K562 (cell line): Measurements from ENCODE around the gene ZFAND6. TPM values are rescaled to one million over a fixed set of nuclear protein-coding genes. Genes with fewer than 3 reads are reported as not detected.

Source experiments
- ARID3B ChIP-seq: fragments of 250-450 bp; sonication (Bioruptor Pico); IDR thresholded peaks from 2 replicates; pipeline ENCODE4 v1.4.0; 2020; ENCODE audit warnings: borderline replicate concordance
- ARNT ChIP-seq, 2 experiments: fragments of 450-650 bp; IDR thresholded peaks; 2 replicates each; pipeline ENCODE4 v1.6.1; 2016; ENCODE audit warnings: mild to moderate bottlenecking in 1 of 2
- ATF1 ChIP-seq, 2 experiments: fragments of 450-650 bp in 1 of 2; IDR thresholded peaks; 2 replicates each; pipeline ENCODE4 v1.6.1; 2016; ENCODE audit warnings: missing compliant biosample characterization in 1 of 2, missing genetic modification characterization in 1 of 2
- CBFA2T2 ChIP-seq: fragments of 450-650 bp; conservative IDR thresholded peaks from 2 replicates; pipeline ENCODE4 v1.6.1; 2017; ENCODE audit warnings: mild to moderate bottlenecking
- HDAC2 ChIP-seq: fragments of 450-650 bp; IDR thresholded peaks from 2 replicates; pipeline ENCODE4 v1.6.1; 2016; ENCODE audit warnings: mild to moderate bottlenecking
- KHSRP ChIP-seq: fragments of 450-650 bp; IDR thresholded peaks from 2 replicates; pipeline ENCODE4 v1.6.1; 2017
- KLF1 ChIP-seq: fragments of 450-650 bp; IDR thresholded peaks from 2 replicates; pipeline ENCODE4 v1.6.1; 2016; ENCODE audit warnings: missing genetic modification characterization, missing compliant biosample characterization
- NFYB ChIP-seq: IDR thresholded peaks from 2 replicates; pipeline ENCODE4 v1.6.1; 2011; ENCODE audit warnings: mild to moderate bottlenecking, moderate library complexity; ENCODE audit not compliant: insufficient read length; ENCODE audit errors: extremely low read depth
- PATZ1 ChIP-seq: fragments of 250-450 bp; sonication (Bioruptor Pico); IDR thresholded peaks from 2 replicates; pipeline ENCODE4 v1.5.0; 2020; ENCODE audit warnings: mild to moderate bottlenecking, borderline replicate concordance
- PCBP2 ChIP-seq: fragments of 200-400 bp; formaldehyde crosslinking; IDR thresholded peaks from 2 replicates; pipeline ENCODE4 v1.6.1; 2018; ENCODE audit warnings: low read length, low read depth, mild to moderate bottlenecking, moderate library complexity; ENCODE audit not compliant: poor library complexity, severe bottlenecking
- PKNOX1 ChIP-seq: fragments of 450-650 bp; IDR thresholded peaks from 2 replicates; pipeline ENCODE4 v1.6.1; 2016
- PRPF4 ChIP-seq: fragments of 200-400 bp; formaldehyde crosslinking; IDR thresholded peaks from one replicate; pipeline ENCODE4 v1.6.1; 2017; ENCODE audit warnings: low read length, low read depth, mild to moderate bottlenecking; ENCODE audit not compliant: insufficient read depth, poor library complexity, severe bottlenecking
- RBM22 ChIP-seq: fragments of 200-400 bp; formaldehyde crosslinking; IDR thresholded peaks from 2 replicates; pipeline ENCODE4 v1.6.1; 2018; ENCODE audit warnings: low read length, low read depth; ENCODE audit not compliant: poor library complexity, severe bottlenecking
- SFPQ ChIP-seq: fragments of 200-400 bp; formaldehyde crosslinking; IDR thresholded peaks from 2 replicates; pipeline ENCODE4 v1.6.1; 2017; ENCODE audit warnings: mild to moderate bottlenecking, low read depth, low read length, moderate library complexity
- TAF1 ChIP-seq: IDR thresholded peaks from 2 replicates; pipeline ENCODE4 v1.6.1; 2011; ENCODE audit warnings: mild to moderate bottlenecking, low read length, moderate library complexity; ENCODE audit not compliant: insufficient read depth, control insufficient read depth, severe bottlenecking; ENCODE audit errors: extremely low read depth
- TARDBP ChIP-seq: fragments of 450-650 bp; IDR thresholded peaks from 2 replicates; pipeline ENCODE4 v1.6.1; 2016
- ZBTB8A ChIP-seq: fragments of 450-650 bp; IDR thresholded peaks from 2 replicates; pipeline ENCODE4 v1.6.1; 2018; ENCODE audit warnings: mild to moderate bottlenecking, moderate library complexity; ENCODE audit not compliant: partially characterized antibody
- ZC3H4 ChIP-seq: sonication (generic); formaldehyde crosslinking; IDR thresholded peaks from 2 replicates; pipeline ENCODE4 v1.9.0; 2021; ENCODE audit warnings: missing genetic modification reagents, borderline replicate concordance
- ZNF165 ChIP-seq: fragments of 250-450 bp; sonication (Bioruptor Pico); IDR thresholded peaks from 2 replicates; pipeline ENCODE4 v1.4.0; 2020; ENCODE audit warnings: borderline replicate concordance
- ZNF3 ChIP-seq: fragments of 250-450 bp; sonication (Bioruptor Pico); IDR thresholded peaks from 2 replicates; pipeline ENCODE4 v1.5.0; 2021; ENCODE audit warnings: mild to moderate bottlenecking, moderate library complexity
- ZNF696 ChIP-seq: fragments of 250-450 bp; sonication (Bioruptor Pico); conservative IDR thresholded peaks from 2 replicates; pipeline ENCODE4 v1.4.0; 2020; ENCODE audit warnings: mild to moderate bottlenecking, moderate library complexity
- polyA plus RNA-seq, 8 experiments: library from polyadenylated mRNA; depleted of rRNA in 4 of 8; stranded (reverse) in 5 of 8; unstranded in 3 of 8; fragments of >200 nt; fragmentation: Nextera tagmentation in 2 of 8; fragmentation: Illumina TruSeq in 1 of 8; extraction: Ambion mirVana in 2 of 8; extraction: Trizol in 1 of 8; gene quantifications; 2 replicates each; pipeline versions ENCODE4 v1.2.1 to v1.2.3, GENCODE V29; 2011 to 2014; ENCODE audit warnings: inconsistent platforms in 1 of 8, missing spikeins in 1 of 8
- total RNA-seq, 7 experiments: library from RNA; depleted of rRNA in 6 of 7; stranded (reverse); fragments of >200 nt in 6 of 7; fragmentation: Illumina TruSeq in 2 of 7; extraction: Trizol in 2 of 7; gene quantifications; 2 replicates each; pipeline versions ENCODE4 v1.2.1 to v1.2.3, GENCODE V29; 2011 to 2021; ENCODE audit warnings: low replicate concordance in 1 of 7

The ZFAND6 gene
- total and polyA plus RNA-seq, 9 of the 15 experiments (the other 6 are each of a cell fraction or from before 2014, with no cell fraction given) = 53.9 to 206 (median 88.9) TPM

GRCh38 chr15:80058851-80059785 is at the start of gene ZFAND6 (continued):
- TF ChIP-seq ZNF165 (no peak), PATZ1 (CRISPR knock-in tag) (no peak), KHSRP (no peak), ARNT (IDR thresholded peaks at IDR 0.05) (no peak), ZNF3 (CRISPR knock-in tag) (no peak), RBM22 (no peak), TARDBP (no peak), HDAC2 (peak; percentile 66; the same call in 1 of the 2 replicates), SFPQ (no peak), ZNF696 (CRISPR knock-in tag) (no peak), PCBP2 (no peak), KLF1 (tag) (no peak), ZC3H4 (CRISPR knock-in tag) (no peak), ATF1 (CRISPR knock-in tag; IDR thresholded peaks at IDR 0.05) (no peak), ATF1 (tag; IDR thresholded peaks at IDR 0.05) (peak; percentile 91), TAF1 (peak; percentile 54), ARID3B (CRISPR knock-in tag) (no peak), PKNOX1 (peak; percentile 22; the same call in 1 of the 2 replicates), CBFA2T2 (no peak), ZBTB8A (no peak), NFYB (peak; percentile 35), PRPF4 (no peak)
